NCI-H128 (cell line): ENCODE results near the gene SLC6A19.

Experiments
- DNase-seq: peaks from one replicate; lab custom pipeline; 2025; ENCODE audit not compliant: unreplicated experiment; lab: John Stamatoyannopoulos, UW

Gene SLC6A19

DNA sequence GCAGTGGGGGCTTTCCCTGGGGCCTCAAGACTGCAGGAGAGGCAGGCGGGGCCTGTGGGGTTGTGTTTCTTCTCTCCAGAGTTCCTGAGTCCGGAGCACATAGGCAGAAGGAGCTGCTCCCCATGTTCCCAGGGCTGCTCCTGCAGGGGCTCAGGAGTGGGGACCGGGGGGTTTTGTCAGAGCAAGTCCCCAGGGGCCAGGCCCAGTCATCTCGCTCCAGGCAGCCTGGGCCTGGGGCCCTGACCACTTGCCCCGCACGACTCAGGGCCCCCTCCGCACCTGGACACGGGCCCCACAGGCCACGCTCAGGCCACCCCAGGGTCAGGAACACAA is 22.0 kb upstream of the SLC6A19 start:
- no peak for DNase-seq

DNA sequence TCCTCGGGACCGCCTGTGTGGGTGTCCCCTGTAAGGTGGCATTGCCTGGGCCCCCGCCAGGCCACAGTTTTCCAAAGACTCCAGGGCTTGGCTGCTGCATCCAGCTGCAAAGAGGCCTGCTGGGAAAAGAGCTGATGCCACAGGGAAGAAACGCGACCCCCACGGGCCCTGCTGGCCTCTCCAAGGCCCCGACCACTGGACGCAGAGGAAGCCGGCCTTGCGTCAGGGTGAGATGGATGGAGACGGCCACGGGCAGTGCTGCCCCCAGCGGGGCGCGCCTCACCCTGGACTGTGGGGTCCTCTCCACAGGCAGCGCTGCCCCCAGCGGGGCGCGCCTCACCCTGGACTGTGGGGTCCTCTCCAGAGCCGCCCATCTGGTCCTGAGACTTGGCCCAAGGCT is 21.3 kb upstream of the SLC6A19 start:
- DNase-seq: no peak

DNA sequence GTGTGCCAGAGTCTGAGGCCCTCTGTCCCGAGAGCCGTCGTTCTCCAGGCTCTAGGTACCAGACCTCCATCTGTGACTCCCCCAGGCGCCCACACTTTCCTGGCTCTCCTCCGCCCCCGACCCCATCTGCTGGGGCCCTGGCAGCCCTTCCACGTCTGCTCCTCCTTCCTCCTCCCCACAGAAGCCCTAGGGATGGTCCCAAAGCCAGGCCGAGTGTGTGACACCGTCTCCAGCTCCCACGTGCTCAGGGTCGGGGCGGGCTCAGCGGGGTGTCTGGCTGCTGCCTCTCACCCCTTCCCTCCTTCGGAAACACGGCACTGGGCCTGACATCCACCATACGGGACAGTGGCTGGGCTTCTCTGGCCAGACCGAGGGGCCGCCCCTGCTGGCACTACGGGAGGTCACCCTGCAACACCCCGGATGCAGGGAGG is 20.5 kb upstream of the SLC6A19 start:
- DNase-seq: no peak

DNA sequence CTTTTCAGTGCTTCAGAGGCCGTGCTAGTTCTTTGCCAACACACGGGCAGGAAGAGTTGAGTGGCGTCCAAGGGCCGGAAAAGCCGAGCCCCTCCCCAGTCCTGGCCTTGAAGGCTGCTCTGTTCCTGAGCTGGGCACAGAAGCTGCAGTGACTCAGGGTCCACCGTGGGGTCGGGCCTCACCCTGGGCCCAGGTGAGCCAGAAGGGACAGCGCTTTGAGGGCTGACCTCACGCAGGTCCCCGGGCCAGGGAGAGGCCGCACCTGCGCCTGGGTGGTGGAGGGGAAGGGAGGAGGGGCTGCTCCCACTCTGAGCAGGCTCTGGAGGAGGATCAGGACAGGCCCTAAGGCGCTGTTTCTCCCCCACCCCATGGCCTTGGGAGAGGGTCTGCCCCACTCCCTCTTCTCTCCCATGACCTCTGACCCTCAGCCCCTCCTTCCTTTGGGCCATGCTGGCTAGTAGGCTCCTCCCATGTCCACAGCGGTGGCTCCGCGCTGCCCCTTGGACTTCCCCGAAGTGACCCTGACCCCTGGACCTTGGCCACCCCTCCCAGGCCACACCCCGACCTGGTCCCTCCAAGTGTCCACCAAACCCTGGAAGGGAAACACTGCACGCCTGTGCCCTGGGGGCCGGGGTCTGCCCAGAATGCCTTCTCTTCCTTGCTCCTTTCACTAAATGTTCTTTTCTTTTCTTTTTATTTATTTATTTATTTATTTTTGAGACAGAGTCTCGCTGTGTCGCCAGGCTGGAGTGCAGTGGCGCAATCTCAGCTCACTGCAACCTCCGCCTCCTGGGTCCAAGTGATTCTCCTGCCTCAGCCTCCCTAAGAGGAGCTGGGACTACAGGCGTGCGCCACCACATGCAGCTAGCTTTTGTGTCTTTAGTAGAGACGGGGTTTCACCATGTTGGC is 19.7 kb upstream of the SLC6A19 start:
- DNase-seq: no peak

DNA sequence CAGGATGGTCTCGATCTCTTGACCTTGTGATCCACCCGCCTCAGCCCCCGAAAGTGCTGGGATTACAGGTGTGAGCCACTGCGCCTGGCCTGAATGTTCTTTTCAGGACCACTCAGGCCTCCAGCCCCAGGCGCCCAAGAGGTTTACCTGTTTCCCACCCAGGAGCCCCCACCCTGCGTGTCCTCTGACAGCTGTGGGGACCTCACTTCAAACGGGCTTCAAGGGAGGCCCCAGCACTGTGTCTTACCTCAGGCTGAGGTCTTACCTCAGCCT is 19.1 kb upstream of the SLC6A19 start:
- DNase-seq: no peak

DNA sequence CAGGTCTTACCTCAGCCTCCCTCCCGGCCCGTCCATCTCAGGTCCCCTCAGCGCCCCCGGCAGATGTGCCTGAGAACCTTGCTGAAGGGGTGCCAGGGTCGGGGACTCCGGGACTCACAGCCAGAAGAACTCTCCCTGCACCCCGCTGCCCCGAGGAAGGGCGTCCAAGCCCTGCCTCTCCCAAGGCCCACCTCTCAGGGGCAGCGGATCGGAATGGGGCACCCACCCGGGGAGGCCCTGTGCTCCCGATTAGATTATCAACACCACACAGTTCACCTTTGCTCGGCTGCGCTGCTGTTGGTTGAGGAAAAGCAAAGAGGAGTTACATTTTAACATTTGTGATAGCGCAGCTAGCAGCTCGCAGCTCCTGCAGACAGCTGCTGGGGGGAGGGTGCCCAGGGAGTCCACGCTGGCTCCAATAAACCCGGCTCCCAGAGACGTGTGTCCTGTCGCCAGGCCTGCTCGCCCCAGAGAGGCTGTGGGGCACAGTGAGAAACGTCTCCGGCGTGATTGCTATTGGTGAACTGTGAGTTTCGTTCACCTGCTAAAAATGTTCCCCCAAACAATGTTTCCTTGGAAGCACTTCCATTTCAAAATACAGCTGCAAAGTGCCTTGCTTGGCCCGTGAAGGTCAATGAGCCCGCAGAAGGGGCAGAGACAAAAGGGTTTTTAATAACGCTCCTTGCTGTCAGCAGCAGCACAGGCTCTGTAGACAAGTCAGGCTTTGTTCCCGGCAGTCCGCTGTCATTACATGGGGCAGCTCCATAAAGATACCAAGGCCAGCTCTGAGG is 18.6 kb upstream of the SLC6A19 start:
- no peak for DNase-seq

DNA sequence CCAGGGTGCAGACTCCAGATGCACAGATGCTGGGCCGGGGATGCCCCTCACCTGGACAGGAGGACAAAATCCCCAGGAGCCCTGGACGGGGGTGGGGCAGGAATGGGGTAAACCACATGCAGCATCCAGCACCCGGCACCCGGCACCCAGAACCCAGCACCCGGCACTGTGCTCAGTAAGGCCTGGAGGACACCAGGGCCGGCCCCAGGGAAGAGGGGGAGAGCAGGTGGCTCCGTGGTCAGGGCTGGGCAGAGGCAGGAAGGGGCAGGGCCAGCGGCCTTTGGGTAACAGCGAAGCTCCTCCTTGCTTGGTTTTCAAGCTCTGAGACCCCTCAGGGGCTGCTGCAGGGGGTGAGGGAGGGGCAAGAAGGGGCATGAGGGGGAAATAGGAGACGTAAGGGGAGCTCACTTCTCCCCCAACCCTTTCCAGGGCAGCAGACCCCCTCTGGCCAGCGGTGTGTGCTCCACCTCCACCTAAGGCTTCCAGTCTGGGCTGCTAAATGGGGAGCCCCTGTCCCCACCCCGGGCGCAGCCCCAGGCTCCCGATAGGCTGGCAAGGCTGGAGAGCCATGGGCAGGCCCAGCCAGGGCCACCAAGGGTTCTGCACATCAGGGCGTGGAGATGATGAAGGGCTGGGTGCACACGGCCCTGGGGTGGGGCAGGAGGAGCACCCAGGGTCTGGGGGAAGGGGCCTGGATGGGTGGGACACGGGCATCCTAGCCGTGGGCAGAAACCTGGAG is 17.8 kb upstream of the SLC6A19 start:
- DNase-seq: no peak

DNA sequence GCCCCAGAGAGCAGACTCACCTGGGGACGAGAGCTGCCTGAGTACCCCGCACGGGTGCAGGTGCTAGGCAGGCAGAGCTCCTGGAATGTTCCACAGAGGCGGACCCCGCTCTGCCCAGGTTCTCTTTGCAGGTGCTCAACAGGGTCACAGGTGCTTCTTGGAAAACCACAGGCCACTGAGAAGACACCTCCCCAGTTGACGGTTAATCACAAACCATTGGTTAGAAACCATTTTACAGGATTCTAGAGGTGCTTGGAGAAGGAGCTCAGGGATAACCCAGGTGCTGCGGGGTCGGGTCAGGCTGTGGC is 17.3 kb upstream of the SLC6A19 start:
- DNase-seq: no peak

DNA sequence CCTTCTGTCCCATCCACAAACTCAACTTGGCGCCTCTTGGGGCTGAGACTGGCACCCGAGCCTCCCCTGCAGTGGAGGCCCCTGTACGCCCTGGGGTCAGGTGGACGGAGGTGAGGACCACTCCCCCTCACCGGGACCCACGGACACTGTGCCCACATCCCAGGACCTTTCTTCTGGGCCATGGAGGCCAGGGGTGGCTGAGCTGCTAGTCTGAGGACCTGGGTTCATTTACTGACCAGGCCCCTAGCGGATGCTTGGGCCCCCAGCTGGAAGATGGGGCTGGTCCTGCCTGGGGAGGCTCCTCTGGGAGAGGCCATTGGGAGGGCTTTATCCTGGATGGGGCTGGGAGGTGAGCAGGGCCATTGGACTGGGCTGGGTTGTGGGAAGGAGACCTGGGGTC is 16.9 kb upstream of the SLC6A19 start:
- no peak for DNase-seq

DNA sequence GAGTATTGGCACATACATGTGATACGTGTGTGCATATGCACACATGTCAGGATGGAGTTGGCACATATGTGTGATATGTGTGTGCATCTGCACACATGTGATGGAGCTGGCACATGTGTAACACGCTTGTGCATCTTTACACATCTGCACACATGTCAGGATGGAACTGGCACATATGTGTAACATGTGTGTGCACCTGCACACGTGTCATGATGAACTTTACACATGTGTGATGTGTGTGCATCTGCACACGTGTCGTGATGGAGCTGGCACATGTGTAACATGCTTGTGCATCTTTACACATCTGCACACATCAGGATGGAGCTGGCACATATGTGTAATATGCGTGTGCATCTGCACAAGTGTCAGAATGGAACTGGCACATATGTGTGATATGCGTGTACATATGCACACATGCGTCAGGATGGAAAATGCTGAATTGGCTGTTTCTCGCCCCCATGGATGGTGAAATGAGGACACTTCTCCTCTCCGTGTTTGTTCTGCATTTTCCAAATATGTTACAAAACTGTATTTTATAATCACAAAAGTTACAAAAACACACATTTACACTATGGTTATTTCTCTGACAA is 16.3 kb upstream of the SLC6A19 start:
- DNase-seq: no peak

DNA sequence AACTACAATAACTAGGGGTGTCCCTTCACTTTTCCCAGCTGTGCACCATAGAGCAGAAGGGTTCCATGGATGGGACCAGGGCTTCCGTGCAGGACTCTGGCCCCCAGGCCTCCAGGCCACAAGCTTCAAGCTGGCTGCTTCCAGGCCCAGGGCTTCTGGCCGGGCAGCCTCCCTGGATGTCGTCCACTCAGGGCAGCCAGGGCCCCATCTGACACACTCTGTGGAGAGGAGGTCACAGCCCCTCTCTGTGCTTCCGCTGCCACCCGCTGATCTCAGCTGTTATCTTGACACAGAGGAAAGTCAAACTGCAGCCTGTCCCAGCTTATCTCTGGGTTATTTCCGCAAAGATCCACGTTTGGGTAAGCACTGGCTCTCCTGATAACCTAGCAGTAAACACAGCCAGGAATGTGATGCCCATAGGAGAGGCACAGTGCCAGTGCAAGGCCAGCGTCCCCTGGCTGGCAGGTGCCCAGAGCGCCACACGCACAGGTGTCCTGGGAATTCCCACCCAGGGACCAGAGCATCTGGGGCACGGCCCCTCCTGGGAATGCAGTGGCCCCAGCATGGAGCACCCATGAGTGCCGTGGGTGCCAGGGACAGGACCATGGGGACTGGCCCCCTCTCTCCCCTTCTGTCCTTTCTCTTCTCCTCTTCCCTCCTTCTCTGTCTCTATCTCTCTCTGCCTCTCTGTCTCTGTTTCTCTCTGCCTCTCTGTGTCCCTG is 15.6 kb upstream of the SLC6A19 start:
- DNase-seq: no peak

DNA sequence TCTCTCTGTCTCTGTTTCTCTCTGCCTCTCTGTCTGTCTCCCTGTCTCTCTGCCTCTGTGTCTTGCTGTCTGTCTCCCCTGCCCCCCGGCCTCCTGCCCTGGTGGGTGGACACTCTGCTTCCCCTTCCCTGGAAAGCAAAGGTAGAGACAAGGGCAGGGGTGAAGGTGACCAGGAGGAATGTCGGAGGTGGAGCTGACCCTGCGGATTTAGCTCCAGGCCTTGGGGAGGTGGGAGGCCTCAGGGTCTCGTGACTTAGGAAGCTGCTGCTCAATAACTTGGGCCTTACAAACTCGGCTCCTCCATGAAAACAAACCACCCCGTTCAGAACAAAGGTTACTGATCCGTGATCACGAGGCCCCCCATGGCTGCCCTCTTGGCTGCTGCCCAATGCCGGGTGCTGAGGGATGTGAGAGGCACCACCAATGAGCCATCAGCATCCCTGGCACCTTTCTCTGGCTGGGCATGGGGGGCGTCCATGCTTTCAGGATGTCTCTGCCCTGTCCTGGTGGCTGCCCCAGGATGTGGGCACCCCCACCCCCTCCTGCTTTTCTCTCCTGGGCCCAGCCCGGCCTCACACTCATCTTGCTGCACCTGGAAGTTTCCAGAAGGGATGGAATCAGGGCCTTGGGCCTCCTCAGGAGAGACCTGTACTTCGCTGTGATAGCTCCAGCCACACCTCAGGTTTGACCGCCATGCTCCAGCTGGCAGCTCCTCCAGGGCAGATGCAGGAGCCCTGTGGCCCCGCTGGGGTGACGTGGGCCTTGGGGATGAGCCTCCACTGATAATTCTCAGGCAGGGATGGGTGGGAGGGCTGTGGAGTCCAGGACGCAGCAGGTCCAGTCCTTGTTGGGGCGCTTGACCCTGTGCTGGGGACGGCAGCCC is 14.8 kb upstream of the SLC6A19 start:
- DNase-seq: no peak

DNA sequence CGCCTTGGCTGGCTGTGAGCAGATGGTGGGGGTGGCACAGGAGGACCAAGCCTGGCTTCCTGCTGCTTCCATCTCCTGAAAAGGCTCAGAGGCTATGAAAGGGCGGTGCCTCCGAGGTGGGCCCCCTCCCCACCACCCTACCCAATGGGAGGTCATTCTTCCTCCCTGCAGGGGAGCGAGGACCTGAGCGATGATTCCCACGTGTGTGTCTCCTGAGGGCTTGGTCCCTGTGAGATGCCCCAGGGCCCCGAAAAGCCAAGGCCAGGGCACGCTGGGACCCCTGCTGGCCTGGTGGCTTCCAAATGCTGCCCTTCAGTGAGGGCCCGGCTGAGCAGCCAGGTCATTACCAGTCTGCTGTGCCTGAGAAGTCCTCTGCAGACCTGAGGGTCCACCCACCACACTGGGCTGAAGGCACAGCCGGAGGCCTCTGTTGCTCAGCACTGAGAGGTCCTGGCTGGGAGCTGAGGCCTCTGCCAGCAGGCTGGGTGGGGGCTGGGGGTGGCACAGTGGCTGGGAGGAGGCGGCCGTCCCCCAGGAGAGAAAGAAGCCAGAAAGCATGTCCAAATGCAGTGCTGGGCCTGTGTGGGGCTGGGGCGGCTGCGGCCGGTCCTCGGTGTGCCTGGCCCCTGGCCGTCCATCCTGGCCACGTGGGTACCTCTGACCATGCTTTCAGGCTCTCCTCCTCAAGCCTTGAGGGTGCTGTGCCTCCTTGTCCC is 14.0 kb upstream of the SLC6A19 start:
- DNase-seq: no peak

DNA sequence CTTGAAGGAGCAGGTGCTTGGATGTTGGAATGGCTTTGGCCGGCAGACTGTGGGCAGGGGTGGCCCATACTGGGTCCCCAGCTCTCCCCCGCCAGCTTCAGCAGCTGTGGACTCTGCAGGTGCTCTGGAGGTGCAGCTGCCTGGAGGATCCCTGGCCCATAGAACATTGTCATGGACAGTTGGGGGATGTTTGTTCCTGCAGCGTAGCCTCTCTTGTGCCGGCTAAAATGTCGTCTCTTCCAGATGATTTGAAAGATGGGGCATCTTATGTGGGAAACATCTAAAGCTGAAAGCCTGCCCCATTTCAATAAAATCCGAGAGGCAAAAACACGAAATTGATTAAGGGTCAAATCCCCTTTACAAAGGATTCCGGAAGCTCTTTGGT is 13.5 kb upstream of the SLC6A19 start:
- no peak for DNase-seq

DNA sequence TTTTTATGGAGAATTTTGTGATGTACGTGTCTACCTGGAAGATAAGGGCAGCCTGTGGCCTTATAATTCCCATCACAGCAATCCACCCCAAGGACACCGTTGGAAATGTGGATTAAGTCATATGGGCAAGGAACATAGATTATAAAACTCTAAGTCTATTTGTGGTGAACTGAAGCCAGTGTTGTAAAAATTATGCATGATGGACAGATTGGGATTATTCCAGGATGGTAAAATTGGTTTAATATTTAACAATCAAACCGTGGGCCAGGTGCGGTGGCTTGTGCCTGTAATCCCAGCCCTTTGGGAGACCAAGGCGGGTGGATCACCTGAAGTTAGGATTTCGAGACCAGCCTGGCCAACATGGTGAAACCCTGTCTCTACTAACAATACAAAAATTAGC is 12.9 kb upstream of the SLC6A19 start:
- no peak for DNase-seq

DNA sequence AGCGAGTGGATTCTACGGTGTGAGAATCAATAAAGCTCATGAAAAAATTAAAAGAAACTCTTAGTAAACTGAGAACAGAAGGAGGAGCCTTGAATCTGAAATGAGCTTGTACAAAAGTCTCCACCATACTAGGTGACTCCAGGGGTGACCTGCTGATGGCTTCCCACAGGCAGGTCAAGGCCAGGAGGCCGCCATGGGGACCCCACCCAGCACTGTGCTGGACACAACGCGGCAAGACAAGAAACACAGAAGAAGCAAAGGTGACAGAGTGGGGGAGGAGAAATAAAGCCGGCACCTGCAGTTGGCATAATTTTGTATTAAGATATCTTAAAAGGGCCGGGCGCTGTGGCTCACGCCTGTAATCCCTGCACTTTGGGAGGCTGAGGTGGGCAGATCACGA is 12.1 kb upstream of the SLC6A19 start:
- no peak for DNase-seq

DNA sequence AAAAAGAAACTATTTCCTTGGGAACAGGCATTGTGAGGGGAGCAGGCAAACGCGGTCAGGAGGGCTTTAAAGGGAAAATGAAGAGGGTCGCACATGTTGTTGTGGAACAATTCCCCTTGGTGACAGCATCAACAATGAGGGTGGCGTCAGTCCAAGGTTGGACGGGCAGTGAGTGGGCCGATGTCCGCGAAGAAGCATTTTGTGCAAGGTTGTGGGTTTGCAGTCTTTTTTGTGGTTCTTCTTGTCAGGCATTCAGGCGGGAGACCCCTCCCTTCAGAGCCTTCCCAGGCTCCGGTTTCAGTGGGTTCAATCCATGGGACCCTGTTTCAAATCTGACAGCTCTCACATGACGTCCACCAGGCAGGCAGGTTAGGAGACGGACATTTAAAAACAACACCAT is 11.1 kb upstream of the SLC6A19 start:
- no peak for DNase-seq

DNA sequence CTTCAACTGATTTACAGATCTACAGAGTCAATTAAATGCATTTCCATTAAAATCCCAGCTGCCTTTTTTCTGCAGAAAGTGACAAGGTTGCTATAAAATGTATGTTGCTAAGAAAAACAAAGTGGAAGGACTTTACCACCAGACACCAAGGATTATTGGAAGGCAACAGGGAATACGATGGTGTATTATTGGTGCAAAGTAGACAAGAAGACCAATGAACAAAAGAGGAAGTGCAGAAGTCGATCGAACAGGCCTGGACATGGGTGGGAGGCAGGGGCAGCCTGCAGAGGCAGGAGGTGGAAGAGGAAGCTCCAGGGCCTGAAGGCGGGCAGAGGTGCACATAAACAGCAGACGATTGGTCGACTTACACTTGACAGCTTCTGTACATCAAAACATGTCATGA is 10.6 kb upstream of the SLC6A19 start:
- no peak for DNase-seq

DNA sequence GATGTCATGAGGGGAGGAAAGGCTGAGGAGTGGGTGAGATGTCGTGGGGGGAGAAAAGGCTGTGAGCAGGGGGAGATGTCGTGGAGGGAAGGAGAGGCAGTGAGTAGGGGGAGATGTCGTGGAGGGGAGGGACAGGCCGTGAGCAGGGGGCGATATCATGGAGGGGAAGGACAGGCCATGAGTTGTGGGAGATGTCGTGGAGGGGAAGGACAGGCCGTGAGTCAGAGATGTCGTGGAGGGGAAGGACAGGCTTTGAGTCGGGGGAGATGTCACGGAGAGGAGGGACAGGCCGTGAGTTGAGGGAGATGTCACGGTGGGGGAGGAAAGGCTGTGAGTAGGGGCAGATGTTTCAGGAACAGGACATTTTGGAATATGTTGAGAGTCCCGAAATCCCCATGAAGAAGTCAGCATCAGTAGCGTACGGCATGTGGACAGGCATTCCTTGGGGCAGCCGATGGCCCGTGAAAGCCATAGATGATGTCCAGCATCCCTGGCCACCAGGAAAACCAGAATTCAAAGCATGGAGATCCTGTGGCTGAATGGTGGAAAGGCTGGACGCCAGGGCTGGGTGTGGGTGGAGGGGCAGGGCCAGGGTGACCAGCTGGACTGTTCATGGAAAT is 8.3 kb upstream of the SLC6A19 start:
- DNase-seq: no peak
